NK-92 treated with Interleukin-12 subunit alpha and Interleukin-12 subunit beta, amount 100 ng/mL, for 24 hours (cell line): ENCODE data around the gene PLAC9.
"Not testable (repeated sequence)": the region's sequence is repeated elsewhere in the genome, so short reads cannot be mapped to it uniquely, and the experiment has no call there.

Experiments
- DNase-seq: peaks from one replicate; lab custom pipeline; 2025; lab: John Stamatoyannopoulos, UW

Gene PLAC9, protein sequence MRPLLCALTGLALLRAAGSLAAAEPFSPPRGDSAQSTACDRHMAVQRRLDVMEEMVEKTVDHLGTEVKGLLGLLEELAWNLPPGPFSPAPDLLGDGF

DNA sequence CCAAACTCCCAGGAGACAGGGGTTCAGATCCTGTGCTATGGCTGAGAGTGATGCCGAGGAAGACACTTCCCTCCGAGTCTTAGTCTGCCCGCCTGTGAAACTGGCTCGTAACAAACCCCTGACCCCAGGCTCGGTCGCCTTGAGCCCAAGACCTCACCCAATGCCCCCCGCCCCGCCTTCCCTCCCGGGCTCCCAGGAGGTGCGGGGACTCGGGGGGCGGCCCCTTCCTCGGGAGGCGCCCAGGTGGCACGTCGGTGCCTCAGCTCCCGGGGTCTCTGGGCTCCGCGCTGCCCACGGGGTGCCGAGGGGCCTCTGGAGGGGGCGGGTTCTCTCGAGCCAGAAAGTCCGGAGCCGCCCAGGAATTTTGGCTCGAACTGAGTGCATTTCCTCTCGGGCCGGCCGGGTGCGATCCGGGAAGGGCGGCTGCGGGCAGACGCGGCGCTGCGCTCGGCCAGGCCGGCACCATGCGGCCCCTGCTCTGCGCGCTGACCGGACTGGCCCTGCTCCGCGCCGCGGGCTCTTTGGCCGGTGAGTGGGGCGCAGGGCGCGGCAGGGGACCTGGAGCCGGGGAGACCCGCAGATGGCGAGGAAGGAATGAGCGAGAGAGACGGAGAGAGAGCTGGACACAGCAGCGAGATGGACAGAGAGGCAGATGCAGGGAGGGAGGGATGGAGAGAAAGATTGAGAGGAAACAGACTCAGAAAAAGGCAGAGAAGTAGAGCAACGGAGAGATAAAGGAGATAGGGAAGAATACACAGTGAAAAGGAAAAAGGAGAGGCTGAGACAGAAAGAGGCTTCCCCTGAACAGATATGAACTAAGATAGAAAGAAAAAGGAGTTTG is at the start of gene PLAC9:
Gene PLAC9 (plus strand): TSS at position 432 of the 841 bp plus-strand sequence. CDS start 33 bp downstream, at position 465.
- no peak for DNase-seq

DNA sequence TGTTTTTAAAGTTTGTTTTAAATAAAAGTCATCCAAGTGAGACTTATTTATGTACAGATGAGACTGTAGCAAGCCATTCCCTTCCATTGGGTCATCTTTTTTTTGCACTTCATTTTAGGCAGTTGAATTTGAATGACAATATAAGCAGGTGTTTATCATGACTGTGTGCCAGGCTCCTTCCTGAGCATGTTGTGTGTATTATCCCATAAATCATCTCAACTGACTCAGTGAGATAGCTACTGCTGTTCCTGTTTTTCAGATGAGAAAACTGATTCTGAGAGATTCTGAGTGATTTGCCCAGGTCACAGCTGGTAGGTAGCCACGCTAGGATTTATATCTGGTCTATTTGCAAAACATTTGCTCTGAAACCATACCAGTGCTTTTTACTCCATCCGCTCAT is 42.4 kb upstream of the PLAC9 start:
- no peak for DNase-seq

DNA sequence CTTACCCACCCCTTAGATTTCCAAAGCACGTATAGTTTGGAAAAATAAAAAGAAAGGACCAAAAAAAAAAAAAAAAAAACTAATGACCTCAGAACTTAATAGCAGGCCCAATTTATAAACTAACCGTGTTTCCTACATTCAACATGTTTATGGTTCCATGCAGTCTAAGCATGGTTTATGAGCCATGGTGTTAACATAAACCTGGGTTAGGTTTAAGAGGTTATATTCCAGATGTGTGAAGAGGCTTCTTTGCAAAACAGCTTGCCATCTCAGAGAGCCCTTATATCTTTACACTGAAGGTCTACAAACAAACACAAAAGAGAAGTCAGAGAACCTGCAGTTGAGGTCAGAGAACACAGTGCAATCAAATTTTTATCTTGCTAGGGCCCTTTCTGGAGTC is 38.3 kb upstream of the PLAC9 start:
- no peak for DNase-seq

DNA sequence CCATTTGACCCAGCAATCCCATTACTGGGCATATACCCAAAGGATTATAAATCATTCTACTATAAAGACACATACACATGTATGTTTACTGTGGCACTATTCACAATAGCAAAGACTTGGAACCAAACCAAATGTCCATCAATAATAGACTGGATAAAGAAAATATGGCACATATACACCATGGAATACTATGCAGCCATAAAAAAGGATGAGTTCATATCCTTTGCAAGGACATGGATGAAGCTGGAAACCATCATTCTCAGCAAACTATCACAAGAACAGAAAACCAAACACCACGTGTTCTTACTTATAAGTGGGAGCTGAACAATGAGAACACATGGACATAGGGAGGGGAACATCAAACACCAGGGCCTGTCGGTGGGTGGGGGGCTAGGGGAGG is 34.3 kb upstream of the PLAC9 start:
- DNase-seq: not testable (repeated sequence)

DNA sequence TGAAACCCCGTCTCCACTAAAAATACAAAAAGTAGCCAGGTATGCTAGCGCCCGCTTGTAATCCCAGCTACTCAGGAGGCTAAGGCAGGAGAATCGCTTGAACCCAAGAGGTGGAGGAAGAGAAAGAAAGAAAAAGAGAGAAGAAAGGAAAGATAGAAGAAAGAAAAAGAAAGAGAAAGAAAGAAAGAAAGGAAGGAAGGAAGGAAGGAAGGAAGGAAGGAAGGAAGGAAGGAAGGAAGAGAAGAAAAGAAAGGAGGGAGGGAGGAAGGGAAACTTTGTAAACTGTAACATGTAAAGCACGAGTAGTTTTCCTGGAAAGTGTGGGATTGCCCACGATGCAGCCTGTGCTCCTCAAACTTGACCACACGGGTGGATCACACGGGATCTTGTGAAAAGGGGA is 33.2 kb upstream of the PLAC9 start:
- DNase-seq: not testable (repeated sequence)

DNA sequence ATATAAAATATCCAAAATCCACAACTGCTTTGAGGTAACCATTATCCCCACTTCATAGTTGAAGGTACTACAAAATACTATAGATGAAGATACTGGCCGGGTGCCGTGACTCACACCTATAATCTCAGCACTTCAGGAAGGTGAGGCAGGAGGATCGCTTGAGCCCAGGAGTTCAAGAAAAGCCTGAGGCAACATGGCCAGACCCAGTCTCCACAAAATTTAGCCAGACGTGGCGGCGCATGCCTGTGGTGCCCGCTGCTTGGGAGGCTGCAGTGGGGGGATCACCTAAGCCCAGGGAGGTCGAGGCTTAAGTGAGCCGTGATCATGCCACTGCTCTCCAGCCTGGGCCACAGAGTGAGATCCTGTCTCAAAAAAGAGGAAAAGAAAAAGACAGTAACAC is 32.4 kb upstream of the PLAC9 start:
- DNase-seq: no peak

DNA sequence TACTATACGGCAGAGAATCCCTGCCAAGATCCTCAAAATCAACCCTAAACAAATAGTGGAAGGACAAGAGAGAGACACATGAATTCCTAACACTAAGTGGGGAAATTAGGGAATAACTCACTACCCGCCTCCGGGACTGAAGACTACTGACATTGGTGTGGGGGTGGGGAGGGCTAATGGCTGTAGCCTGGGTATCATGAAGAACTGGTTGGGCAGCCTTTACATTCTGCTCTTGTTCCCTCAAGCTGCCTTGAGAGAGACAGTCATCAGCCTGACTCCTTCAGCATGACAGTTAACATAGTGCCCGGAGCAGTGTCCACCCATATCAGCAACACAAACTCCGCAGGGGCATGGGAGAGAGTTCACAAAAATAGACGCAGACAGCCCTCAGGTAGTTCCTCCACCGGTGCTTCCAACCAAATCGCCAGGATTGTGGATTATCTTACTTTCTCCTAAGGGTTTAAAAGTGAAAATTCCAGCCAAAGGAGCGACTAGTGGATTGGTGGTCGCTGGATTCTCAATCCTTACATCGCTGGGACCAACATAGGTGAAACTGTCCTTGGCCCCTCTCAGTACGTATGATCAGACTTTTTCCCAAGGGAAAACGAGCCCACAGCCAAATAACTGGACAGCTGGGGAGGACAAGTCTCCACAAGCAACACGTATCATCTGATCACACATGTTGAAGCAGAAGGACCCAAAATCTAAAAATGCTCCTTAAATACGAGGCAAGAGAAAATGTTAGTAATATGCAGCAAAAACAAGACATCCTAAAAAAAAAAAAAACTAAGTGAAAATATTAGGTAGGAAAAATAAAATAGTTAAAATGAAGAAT is 31.5 kb upstream of the PLAC9 start:
- no peak for DNase-seq

DNA sequence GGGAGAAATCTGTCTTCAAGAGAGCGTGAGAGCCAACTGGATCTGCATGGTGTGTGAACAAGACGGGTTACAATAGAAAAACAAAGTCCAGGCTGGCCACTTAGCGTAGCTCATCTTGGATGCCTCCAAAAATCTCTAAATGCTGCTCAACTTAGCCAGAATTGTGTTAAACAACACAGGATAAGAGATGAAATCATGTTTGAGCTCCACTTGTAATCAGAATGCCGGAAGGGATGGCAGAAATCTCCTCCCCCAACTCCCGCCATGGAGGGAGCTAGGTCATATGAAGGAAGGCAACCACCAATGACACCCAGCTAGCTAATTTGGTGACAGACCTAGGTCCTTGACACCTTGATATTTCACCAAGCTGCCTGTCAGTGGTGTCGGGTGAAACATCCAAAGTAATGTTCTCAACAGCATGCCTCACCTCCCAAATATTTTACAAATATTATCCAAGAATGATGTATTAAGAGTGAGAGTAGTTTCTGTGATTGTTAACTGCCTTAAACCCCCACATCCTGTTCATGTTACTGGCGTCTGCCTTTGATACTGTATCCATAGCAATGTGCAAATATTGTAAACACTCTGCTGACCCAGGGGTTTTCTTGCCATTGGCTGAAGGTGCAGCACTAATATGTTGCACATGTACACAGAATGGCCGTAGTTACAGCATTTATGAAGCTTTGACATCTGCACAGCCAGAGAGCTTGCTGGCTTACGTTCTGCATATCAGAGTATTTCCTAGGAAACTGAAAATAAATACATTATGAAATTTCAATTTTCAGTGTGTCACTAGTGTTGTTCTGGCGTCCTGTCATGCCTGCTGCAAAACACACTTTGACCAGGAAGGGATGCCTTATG is 28.2 kb upstream of the PLAC9 start:
- no peak for DNase-seq

DNA sequence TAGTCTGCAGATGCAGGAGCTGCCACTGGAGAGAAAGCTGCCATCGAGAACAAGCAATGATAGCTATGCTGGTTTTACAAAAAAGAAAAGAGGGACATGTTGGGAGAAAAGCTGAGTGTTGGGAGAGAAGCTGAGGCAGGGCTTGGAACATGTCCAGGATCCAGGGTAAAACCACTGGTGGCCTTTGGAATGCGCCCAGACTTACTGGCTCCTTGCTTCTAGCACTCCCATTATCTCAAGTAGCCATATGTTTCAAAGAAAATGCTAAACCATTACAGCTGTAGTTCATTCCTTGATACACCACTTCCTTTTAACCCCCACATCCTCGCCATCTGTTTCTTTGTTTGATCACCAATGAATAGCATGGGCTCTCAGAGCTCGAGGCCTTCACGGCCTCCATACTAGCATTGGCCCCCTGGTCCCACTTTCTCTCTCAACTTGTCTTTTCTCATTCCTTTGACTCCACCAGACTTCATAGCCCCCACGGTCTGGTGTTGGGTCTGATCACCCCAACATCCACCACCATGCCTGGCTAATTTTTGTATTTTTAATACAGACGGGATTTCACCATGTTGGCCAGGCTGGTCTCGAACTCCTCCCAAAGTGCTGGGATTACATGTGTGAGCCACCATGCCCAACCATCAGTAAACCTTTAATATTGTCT is 23.8 kb upstream of the PLAC9 start:
- DNase-seq: no peak

DNA sequence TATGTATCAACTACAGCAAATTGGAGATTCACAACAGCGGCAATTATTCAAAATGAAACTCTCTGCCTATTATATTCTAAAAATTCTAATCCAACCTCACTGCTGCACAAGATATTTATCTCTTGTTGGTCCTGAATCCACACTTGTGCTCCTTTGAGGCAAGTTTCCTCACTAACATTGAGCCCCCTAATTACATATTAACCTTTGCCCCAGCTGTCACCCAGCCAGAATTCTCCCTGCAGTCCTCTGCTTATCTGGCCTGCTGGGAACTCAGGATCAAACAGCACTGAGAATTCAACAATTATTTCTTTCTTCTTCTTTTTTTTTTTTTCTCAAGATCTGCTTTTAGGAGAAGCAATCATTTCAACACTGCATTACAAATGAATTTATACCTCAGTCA is 21.5 kb upstream of the PLAC9 start:
- no peak for DNase-seq

DNA sequence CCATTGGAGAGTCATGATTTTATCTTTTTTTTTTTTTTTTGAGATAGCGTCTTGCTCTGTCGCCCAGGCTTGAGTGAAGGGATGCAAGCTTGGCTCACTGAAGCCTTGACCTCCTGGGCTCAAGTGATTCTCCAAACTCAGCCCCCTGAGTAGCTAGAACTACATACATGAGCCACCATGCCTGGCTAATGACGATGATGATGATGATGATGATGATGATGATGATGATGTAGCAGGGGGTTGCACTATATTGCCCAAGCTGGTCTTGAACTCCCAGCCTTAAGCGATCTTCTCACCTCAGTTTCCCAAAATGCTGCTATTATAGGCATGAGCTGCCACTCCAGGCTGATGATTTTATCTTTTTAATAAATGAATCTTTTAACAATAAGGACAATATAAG is 13.9 kb upstream of the PLAC9 start:
- DNase-seq: no peak

DNA sequence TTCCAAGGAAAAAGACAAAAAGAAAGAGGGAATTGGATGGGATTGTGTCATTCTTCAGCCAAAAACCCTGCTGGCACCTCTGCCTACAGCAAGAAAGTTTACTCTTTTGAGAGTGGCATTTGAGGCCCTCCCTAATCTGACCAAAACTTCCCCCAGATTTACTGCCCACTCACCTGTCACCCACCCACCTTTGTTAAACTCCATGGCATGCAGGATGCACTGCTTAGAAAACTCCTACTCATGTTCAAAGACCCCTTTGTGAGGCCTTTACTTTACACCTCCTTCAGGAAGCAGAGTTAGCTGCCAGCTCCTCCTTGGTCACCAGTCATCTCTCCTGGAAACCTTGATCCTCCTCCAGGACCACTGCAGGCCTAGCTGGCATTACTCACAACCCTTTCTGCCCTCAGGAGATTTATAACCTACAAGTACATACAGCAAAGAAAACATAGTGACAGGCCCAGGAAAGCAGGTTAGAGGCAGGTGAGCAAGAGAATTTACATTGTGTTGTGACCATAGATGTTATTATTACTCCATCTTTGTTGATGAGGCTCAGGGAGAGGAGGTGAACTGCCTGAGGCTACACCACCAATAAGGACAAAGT is 10.3 kb upstream of the PLAC9 start:
- DNase-seq: no peak

DNA sequence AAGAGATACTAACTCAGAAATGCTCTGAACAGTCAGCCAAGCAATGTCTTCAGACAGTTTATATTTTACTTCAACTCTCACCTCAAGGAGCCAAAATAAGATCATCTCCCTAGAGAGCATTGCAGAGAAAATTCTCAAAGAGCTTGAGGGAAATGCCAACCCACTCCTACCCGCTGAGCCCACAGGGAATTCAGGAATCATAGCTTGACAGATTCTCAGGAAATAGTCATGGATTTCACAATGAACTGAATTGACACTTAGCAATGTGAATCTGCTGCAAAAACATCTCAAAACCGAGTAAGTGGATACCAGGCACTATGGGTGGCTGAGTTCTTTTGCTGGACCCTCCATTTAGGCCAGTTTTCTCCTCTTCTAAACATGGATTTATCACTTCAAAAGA is 9.8 kb upstream of the PLAC9 start:
- no peak for DNase-seq

DNA sequence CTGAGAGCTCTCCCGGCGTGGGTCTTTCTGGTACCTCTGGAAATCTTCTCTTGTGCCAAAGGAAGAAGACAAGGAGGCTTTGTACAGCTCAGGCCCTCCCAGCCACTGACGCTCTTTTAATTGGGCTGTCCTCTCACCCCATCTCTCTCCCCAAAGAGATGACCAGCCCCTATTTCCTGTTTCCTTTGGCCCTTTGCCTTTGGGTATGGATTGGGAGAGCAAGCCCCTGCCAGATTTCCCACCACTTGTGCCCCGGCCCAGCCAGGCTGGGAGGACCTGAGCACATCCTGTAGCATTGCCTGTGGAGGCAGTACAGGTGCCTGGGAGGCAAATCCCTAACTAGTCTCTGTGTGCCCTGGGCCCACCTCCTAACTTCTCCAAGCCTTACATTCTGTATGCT is 5.7 kb upstream of the PLAC9 start:
- DNase-seq: no peak

DNA sequence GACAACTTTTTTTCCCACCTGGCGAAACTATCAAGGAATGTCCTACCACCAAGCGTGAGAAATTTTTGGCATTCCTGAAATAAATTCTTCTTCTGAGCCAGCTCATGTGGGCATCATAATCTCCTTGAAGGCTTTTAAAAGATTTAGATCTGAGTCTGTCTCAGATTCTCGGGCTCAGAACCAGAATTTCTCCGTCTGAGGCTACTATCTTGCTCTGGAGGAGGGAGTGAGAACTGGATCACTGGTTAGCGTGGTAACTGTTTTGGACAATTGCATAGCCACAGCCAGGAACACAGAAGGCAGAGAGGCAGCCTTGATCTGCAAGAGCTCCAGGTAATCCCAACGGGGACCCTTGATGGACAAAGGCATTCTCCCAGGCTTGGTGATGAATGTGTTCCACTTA is 1.0 kb upstream of the PLAC9 start:
- no peak for DNase-seq

DNA sequence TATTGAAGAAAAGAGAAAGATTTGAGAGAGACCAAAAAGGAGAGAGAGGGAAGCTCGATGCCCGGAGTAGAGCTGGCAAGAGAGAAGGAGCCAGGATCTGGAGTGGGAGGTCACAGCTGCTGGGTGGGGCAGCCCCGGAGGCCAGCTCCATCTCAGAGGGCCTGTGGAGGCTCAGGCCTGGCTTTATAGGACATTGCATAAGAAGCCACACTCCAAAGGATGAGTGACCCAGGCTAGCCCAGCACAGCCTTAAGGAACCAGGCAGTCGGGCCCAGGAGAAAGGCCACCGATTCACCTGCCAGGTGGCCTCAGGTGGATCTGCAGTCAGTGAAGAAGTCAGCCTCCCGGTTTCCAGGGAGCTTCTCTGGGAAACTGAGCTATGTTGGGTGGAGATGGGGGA is 676 bp downstream of the PLAC9 start:
- DNase-seq: no peak

DNA sequence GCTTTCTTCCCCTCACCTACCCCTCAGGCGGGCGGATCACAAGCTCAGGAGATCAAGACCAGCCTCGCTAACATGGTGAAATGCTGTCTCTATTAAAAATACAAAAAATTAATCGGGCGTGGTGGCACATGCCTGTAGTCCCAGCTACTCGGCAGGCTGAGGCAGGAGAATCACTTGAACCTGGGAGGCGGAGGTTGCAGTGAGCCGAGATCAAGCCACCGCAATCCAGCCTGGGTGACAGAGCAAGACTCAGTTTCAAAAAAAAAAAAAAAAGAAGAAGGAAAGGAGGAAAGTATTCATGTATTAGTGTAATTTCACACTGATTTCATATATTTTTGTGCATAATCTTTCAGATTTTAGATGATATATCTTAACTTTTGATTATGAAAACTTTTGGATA is 1.2 kb downstream of the PLAC9 start:
- DNase-seq: not testable (repeated sequence)

DNA sequence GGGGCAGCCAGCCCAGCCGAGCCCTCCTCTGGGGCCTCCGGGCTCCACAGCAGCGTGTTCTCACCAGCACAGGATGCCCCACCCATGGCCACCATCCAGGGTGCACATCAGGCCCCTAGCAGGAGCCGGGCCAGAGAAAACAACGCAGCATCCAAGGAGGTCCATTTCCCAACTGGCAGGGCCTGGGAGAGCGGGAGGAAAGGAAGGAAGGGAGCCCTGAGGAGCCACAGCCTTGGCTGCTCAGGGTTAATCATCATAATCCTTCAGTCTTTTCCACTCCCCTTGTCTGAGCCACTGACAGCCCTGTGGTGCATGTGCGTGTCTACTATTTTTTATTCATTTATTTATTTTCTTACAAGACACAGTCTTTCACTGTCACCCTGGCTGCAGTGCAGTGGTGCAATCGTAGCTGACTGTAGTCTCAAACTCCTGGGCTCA is 3.6 kb downstream of the PLAC9 start:
- no peak for DNase-seq

DNA sequence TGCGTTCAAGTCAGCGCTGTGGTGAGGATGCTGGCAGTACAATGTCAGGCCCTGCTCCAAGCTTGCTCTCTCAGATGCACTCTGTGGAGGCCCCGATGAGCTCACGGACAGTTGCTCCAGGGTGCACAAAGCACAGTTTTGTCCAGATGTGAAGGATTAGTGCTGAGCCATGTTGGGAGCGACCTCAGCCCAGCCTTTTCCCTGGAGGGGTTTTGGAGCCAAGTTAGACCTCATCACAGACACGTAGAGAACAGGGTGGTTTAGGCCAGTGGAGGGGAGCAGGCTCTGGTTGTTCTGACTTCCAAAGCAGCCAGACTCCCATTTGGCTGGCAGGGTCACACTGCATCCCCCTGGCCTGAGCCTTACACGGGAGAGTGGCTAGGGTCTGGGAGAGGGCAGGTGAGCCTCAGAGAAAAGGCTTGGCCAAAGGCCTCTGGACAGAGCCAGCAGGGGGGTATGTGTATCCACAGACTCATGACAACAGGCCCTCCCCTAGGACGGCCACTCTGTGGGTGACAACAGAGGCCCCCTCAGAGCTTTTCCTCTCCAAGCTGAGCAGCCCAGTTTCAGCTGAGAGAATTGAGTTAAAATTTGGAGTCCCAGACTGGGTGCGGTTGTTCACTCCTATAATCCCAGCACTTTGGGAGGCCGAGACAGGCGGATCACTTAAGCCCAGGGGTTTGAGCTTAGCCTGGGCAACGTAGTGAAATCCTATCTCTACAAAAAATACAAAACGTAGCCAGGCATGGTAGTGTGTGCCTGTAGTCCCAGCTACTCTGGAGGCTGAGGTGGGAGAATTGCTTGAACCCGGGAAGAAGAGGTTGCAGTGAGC is 4.7 kb downstream of the PLAC9 start:
- no peak for DNase-seq

DNA sequence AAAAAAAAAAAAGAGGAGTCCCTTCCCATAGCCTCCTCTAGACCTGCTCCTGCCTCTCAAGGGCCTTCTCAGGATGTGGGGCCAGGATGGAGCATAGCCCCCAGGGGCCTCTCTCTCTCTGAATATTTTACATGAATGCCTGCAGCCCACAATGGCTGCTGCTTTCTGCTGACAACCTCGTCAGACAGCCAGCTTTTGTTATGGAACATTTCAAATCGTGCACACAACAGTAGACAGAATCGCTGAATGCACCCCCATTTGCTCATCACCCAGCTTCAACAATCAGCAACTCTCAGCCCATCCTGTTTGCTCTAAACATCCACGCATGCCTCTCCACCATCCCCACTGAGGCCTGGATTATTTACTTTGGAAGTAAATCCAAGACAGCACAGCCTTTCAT is 5.4 kb downstream of the PLAC9 start:
- no peak for DNase-seq
